HUES6 (cell line): ENCODE measurements around the gene UMOD.

Experiments
- H3K27ac ChIP-seq: 2 replicates; pipeline ENCODE4 v1.7.0; 2013; ENCODE audit warnings: low read depth, mild to moderate bottlenecking, low read length, inconsistent platforms
- H3K27me3 ChIP-seq: 2 replicates; pipeline ENCODE4 v1.6.1; 2013; ENCODE audit warnings: low read length; ENCODE audit not compliant: control insufficient read depth, insufficient read depth
- H3K36me3 ChIP-seq: 2 replicates; pipeline ENCODE4 v1.6.1; 2013; ENCODE audit warnings: low read length; ENCODE audit not compliant: control insufficient read depth, insufficient read depth
- H3K4me1 ChIP-seq: 2 replicates; pipeline ENCODE4 v1.6.1; 2013; ENCODE audit warnings: low read length; ENCODE audit not compliant: control insufficient read depth, insufficient read depth
- H3K4me3 ChIP-seq: 2 replicates; pipeline ENCODE4 v1.5.1; 2013; ENCODE audit warnings: low read depth, low read length
- H3K9ac ChIP-seq: one replicate; pipeline ENCODE4 v1.6.1; 2013; ENCODE audit warnings: mild to moderate bottlenecking, low read length
- H3K9me3 ChIP-seq: 2 replicates; pipeline ENCODE4 v1.6.1; 2013; ENCODE audit warnings: low read depth, low read length; ENCODE audit not compliant: control insufficient read depth, insufficient read depth

The UMOD gene

DNA sequence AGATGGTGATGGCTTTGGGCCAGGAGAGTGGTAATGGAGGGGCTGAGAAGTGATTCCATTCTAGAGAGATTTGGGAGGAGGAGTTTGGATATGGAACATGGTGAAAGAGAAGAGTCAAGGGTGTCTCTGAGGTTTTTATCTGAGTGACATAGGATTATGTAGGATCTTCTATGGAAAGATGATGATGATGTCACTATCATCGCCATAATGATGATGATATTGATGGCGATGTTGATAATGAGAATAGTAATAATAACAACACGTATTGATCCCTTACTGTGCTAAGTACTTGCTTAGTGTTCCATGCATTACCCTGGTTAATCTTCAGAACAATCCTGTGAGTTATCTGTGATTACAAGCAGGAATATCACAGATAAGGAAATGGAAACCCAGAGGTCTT is 35.5 kb upstream of the UMOD start:
- no peak overlapping the region for H3K9ac ChIP-seq
- no peaks in the 10 kb centered on the region for H3K9me3 ChIP-seq
- H3K27ac ChIP-seq: no peak overlapping the region
- H3K27me3 ChIP-seq: peaks cover 10% of the 10 kb centered on the region; the same call in 1 of the 2 replicates
- no peak overlapping the region for H3K4me3 ChIP-seq
- H3K36me3 ChIP-seq: no peaks in the 10 kb centered on the region
- H3K4me1 ChIP-seq: 0 out of 2 replicates have a peak, but pooled peaks cover 7% of the 10 kb centered on the region

DNA sequence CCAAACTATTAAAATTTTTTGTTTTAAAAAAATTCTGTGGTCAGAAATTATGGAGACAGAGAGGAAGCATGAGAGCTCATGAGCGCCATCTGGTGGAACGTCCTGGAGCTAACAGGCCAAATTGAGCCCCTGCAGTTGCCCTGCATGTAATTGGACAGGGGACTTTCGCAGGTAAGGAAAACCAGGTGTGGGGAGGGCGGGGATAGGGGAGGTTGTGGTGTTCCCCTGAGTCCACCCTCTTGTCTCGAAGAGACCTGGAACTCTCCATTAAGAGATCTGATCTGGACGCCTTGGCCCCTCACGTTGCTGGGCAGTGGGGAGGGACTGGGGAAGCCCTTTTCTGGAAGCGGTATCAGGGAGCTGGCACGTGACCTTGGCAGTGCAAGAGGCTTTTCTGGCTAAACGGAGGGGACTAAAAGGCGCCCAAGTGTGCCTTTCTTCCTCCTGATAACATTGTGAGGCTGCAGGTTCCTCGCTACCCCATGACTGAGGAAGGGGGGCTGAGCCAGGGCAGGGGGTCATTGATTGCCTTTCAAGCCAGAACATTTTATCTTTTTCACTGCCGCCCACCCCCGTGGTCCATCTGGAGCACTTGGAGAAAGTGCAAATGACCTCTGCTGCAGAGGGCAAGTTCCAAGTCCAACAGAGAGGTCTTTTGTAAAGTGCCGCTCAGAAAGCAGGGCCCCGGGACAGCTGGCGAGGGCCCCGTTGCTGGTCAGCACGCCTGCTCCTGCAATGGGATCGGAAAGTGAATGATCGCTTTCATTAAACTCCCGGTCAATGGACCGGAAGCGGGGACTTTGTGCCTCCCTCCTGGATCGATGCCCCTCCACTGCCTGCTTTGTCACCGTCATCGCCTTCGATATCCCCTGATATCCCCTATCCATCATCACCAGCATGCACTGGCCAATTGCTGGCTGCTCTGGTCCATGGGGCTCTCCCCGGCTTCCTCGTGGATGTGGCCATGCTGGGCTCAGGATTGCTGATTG is 33.6 kb upstream of the UMOD start:
- H3K27me3 ChIP-seq: peaks cover 8% of the 10 kb centered on the region; the same call in 1 of the 2 replicates
- H3K9me3 ChIP-seq: no peaks in the 10 kb centered on the region
- H3K4me1 ChIP-seq: 0 out of 2 replicates have a peak, but pooled peaks cover 9% of the 10 kb centered on the region
- no peak overlapping the region for H3K9ac ChIP-seq
- no peak overlapping the region for H3K27ac ChIP-seq
- H3K36me3 ChIP-seq: no peaks in the 10 kb centered on the region
- peak overlapping the region; percentile 50 for H3K4me3 ChIP-seq

DNA sequence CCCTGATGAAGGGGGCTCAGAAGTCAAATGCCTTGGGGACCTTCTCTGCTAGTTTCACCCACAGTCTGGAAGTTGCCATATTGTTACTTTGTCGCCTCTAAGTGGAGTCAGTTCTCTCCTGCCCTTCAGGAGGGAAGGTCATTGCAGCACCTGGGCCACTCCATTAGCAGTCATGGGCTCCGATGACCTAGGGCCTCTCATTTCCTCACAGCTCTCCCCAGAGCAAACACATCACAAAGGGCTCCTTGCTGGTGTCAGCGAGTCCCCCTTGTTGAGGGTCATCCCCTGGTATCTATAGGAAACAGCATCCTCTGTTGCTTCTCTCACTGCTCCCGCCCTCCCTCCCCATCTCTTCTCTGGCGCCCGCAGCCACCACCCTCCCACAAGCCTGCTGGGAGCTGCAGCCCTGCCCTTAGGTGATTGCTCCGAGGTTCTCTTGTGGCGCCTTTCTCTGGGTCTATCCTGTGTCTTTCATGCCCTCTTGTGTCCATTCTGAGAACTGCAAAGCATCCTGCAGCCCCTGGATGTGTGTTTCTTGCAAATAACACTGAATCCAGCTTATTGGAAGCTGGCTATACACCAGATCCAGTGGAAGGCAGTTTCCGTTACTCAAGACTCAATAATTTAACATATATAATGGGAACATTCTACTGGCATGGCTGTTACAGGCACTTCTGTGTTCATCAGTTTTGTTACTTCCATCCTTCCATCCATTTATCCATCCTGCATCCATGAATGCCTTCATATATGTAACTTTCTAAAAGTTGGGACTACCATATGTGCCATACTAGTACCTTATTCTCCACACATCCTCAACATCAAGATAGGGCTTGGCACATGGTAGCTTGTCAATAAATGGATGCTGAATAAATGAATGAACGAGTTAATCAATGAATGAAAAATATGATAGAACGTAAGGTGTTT is 30.9 kb upstream of the UMOD start:
- H3K4me1 ChIP-seq: 0 out of 2 replicates have a peak, but pooled peaks cover 9% of the 10 kb centered on the region
- H3K9me3 ChIP-seq: no peaks in the 10 kb centered on the region
- H3K27me3 ChIP-seq: peaks cover 8% of the 10 kb centered on the region; the same call in 1 of the 2 replicates
- no peak overlapping the region for H3K9ac ChIP-seq
- no peak overlapping the region for H3K27ac ChIP-seq
- H3K4me3 ChIP-seq: no peak overlapping the region
- no peaks in the 10 kb centered on the region for H3K36me3 ChIP-seq

DNA sequence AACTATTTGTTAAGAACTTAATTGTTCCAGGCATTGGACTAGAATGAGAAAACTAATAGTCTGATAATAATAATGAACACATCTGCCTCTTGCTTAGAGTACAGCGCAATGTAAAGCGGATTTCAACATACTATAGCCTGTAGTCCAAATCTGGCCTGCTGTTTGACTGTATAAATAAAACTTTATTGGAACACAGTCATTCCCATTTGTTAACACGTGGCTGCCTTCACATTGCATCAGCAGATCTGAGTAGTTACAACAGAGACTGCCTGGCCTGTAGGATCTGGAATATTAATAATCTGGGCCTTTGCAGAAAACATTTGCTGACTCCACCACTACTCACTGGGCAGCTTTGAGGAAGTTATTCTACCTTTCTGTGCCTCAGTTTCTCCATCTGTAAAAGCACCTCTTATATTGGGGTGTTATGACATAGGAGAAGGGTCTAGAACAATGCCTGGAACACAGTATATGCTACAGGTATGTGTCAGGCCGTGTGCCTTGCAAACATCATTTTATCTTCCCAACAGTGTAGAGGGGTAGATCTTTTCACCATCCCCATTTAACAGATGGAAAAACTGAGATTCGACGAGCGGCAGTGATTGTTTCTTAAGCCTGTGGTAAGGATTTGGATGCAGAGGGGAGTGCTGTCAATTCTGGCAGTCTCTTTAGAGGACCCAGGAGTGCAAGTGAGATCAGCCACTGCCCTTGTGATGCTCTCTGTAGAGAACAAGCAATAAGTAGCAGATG is 29.9 kb upstream of the UMOD start:
- no peak overlapping the region for H3K4me3 ChIP-seq
- 0 out of 2 replicates have a peak, but pooled peaks cover 9% of the 10 kb centered on the region for H3K4me1 ChIP-seq
- peaks cover 8% of the 10 kb centered on the region; the same call in 1 of the 2 replicates for H3K27me3 ChIP-seq
- H3K27ac ChIP-seq: no peak overlapping the region
- no peaks in the 10 kb centered on the region for H3K36me3 ChIP-seq
- no peak overlapping the region for H3K9ac ChIP-seq
- H3K9me3 ChIP-seq: no peaks in the 10 kb centered on the region

DNA sequence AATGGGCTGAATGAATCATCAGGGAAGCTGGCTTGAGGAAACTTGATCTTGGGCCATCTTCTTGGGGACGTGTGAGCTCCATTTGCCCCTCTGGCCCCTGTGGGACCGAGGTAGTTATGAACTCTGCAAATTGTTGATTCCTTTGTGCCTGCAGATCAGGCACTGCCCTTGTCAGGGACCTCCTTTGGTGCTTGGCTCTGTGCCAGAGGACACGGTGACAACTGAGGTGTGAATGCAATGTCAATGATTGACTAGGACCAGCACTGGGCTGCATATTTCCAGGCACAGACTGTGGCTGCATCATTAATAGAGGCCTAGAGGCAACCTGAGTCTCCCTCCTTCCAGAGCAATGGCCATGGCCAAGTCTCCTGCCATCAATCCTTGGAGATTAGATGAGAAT is 28.3 kb upstream of the UMOD start:
- H3K27me3 ChIP-seq: no peaks in the 10 kb centered on the region
- no peak overlapping the region for H3K4me3 ChIP-seq
- no peak overlapping the region for H3K9ac ChIP-seq
- H3K9me3 ChIP-seq: no peaks in the 10 kb centered on the region
- no peaks in the 10 kb centered on the region for H3K36me3 ChIP-seq
- no peak overlapping the region for H3K27ac ChIP-seq
- 0 out of 2 replicates have a peak, but pooled peaks cover 4% of the 10 kb centered on the region for H3K4me1 ChIP-seq

DNA sequence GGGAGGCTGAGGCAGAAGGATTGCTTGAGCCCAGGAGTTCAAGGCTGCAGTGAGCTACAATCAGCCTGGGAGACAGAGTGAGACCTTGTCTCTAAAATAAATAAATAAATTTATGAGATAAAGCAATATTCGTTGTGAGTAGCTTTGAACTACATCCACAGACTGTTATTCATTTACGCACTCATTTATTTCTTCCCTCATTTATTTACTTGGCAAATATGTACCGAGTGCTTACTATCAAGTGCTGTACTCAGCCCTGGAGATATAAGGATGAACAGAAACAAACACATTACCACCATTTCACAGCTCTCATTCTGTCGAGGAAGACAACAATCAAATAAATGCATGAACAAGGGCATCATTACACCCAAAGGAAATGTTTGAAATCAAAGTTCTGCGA is 24.7 kb upstream of the UMOD start:
- Histone ChIP-seq H3K27ac (no peak overlapping the region), H3K9me3 (no peaks in the 10 kb centered on the region), H3K27me3 (no peaks in the 10 kb centered on the region), H3K4me3 (no peak overlapping the region), H3K36me3 (no peaks in the 10 kb centered on the region), H3K4me1 (no peaks in the 10 kb centered on the region), H3K9ac (no peak overlapping the region)

DNA sequence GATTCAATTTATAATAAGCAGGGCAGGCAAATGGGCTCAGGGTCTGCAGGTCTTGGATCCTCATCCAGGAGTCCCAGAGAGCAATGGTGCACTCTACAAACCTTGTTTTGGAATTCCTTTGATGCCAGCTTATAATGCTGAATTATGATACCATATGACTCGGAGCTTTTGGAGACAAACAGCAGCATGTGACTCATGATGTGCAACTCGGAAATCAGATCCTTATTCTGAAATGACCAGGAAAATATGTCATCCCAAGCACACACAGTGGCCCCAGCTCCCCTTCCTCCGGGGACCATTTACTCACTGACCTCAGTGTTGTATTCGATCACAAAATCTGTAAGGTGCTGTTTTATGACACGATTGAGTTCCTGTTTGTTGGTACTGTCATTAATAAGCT is 20.2 kb upstream of the UMOD start:
- no peak overlapping the region for H3K4me3 ChIP-seq
- H3K27ac ChIP-seq: no peak overlapping the region
- H3K9ac ChIP-seq: no peak overlapping the region
- no peaks in the 10 kb centered on the region for H3K4me1 ChIP-seq
- H3K36me3 ChIP-seq: no peaks in the 10 kb centered on the region
- H3K9me3 ChIP-seq: no peaks in the 10 kb centered on the region
- H3K27me3 ChIP-seq: peaks cover 5% of the 10 kb centered on the region; the same call in 1 of the 2 replicates

DNA sequence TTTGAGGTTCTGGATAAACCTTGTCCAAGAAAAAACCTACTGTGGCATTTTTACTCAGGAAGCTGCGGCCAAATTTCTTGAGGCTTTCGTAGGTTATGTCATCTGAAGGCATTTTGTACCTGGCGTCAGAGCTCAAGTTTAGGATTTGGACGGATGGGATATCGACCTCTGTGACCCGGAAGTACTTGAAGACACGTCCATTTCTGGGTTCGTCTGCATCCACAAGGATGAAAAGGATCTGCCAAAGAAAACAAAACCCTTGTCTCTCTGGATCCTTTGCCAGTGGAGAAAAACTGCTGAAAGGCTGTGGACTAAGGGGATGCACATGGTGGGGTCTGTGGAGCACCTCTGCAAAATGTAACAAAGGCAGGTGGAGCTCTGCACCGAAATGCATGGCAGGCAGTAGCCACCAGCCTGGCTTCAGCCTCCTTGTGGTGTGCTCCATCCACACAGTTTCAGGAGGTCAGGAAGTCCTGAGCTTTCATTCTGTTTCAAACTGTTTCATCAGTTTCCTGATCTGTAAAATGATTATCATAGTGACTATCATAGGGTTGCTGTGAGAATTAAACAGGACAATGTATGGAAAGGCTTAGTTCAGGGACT is 17.0 kb upstream of the UMOD start:
- Histone ChIP-seq H3K4me1 (no peaks in the 10 kb centered on the region), H3K9me3 (no peaks in the 10 kb centered on the region), H3K4me3 (no peak overlapping the region), H3K27me3 (peaks cover 8% of the 10 kb centered on the region; the same call in 1 of the 2 replicates), H3K27ac (no peak overlapping the region), H3K36me3 (no peaks in the 10 kb centered on the region), H3K9ac (no peak overlapping the region)

DNA sequence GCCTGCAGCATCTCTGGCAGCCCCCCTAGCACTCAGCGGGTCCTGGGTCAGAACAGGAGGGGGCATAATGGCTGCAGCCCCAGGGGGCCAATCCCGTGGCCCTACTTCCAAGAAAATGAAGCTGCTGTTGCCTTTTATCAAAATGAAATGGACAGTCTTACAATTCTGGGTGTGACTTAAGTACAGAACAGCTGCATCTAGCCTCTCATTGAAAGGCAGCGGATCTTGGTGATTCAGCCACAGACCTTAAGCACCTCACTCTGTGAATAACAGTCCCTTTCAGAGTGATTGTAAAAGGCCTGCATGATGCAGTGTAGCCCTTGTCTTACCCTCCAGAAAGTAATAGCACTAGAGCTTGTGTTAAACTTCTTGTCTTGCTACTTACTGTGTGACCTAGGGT is 11.5 kb upstream of the UMOD start:
- H3K4me1 ChIP-seq: no peaks in the 10 kb centered on the region
- H3K27me3 ChIP-seq: peaks cover 18% of the 10 kb centered on the region
- H3K9me3 ChIP-seq: no peaks in the 10 kb centered on the region
- H3K9ac ChIP-seq: no peak overlapping the region
- H3K27ac ChIP-seq: no peak overlapping the region
- no peak overlapping the region for H3K4me3 ChIP-seq
- no peaks in the 10 kb centered on the region for H3K36me3 ChIP-seq

DNA sequence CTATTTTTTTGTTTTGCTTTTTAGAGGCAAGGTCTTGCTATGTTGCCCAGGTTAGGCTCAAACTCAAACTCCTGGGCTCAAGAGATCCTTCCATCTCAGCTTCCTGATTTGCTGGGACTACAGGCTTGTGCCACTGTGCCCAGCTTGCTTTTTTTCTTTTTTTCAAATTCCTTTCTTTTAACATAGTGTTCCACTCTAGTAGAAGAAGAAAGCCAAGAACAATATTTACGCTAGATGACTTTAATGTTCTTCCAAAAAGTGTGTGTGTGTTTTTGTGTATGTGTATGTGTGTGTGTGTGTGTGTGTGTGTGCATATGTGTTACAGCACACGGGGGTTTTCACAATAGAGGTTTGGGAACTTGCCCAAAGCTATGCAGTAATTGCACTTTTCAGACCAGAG is 10.7 kb upstream of the UMOD start:
- Histone ChIP-seq H3K27ac (no peak overlapping the region), H3K4me3 (no peak overlapping the region), H3K9ac (no peak overlapping the region), H3K9me3 (no peaks in the 10 kb centered on the region), H3K4me1 (no peaks in the 10 kb centered on the region), H3K27me3 (peaks cover 22% of the 10 kb centered on the region), H3K36me3 (no peaks in the 10 kb centered on the region)
